Suppressor macrophage treated with lipopolysaccharide for 1 hour (primary cell): ENCODE measurements around the gene OR2C1.
A peak's percentile ranks its signal among the peaks of the same experiment; 100 is the strongest.

Experiments
- DNase-seq, 3 donors: peaks; one replicate each; pipeline ENCODE4 v3.0.0-alpha.2; 2020 to 2022

OR2C1 gene

GRCh38 chr16:3400779-3401688 is 45.3 kb downstream of the OR2C1 start, which contains the start of the genes ZNF174 and ZSCAN32:
ZNF174 (plus strand) TSS chr16:3401215; CDS start chr16:3402005, 790 bp downstream.
ZSCAN32 (minus strand) TSS chr16:3401004; CDS start chr16:3397557, 3,447 bp downstream.
- DNase-seq: peak; percentile 98 to 99 (median 99)

- DNase-seq: peak in 1 of 3 donors; percentile 4
These were observed 46.2 kb downstream of the OR2C1 start for GRCh38 chr16:3401719-3402397.
